ENCODE results near the gene TTC36. TPM values are rescaled to one million over a fixed set of nuclear protein-coding genes. Genes with fewer than 3 reads are reported as not detected.

The TTC36 gene
- total and polyA plus RNA-seq, 7 donors: 0.09 to 1.2 (median 0.54) TPM; not detected in 2

GRCh38 chr11:118537409-118537980 lies 10.2 kb downstream of the TTC36 start:
- intact Hi-C loops (cut with DNase I): no loop called here
- 44 to 70% (median 67%) methylated on average over 6 of the region's 6 CpGs for WGBS, 3 donors
- DNase-seq (no peak), ATAC-seq (no peak)
- Histone ChIP-seq H3K27ac (no peak overlapping the region), H3K27me3 (ENCODE audit: insufficient read depth in 3 of 3, low read length in 2 of 3) (no peaks in the 10 kb centered on the region), H3K36me3 (ENCODE audit: insufficient read depth in 1 of 2, low read depth in 1 of 2) (peaks cover 0 to 17% of the 10 kb centered on the region in 2 donors), H3K4me3 (no peak overlapping the region), H3K4me1 (no peaks in the 10 kb centered on the region), H3K9me3 (no peaks in the 10 kb centered on the region)
- no peak for TF ChIP-seq CTCF (IDR thresholded peaks at IDR 0.05)

- WGBS, 3 donors: 91 to 94% (median 92%) methylated on average over 8 of the region's 8 CpGs
- no peaks in the 10 kb centered on the region for H3K27me3 ChIP-seq (ENCODE audit: insufficient read depth in 3 of 3, low read length in 2 of 3)
- no peaks in the 10 kb centered on the region for H3K4me1 ChIP-seq
- H3K27ac ChIP-seq: no peak overlapping the region
- DNase-seq (no peak), ATAC-seq (no peak)
- intact Hi-C loops (cut with DNase I): no loop called here
- H3K9me3 ChIP-seq: no peaks in the 10 kb centered on the region
- no peak overlapping the region for H3K4me3 ChIP-seq
- H3K36me3 ChIP-seq (ENCODE audit: insufficient read depth in 1 of 2, low read depth in 1 of 2): peaks cover 0 to 66% of the 10 kb centered on the region in 2 donors
- TF ChIP-seq CTCF (IDR thresholded peaks at IDR 0.05): no peak
Observed at GRCh38 chr11:118544010-118544646, 16.9 kb downstream of the TTC36 start.

- Histone ChIP-seq H3K27me3 (ENCODE audit: insufficient read depth in 3 of 3, low read length in 2 of 3) (no peaks in the 10 kb centered on the region), H3K36me3 (ENCODE audit: insufficient read depth in 1 of 2, low read depth in 1 of 2) (peaks cover 0 to 71% of the 10 kb centered on the region in 2 donors), H3K27ac (no peak overlapping the region), H3K4me3 (no peak overlapping the region), H3K9me3 (no peaks in the 10 kb centered on the region), H3K4me1 (no peaks in the 10 kb centered on the region)
- TF ChIP-seq CTCF (IDR thresholded peaks at IDR 0.05): no peak
- 69 to 82% (median 72%) methylated on average over 3 of the region's 3 CpGs for WGBS, 3 donors
- ATAC-seq (no peak), DNase-seq (no peak)
- intact Hi-C loops (cut with DNase I): no loop called here
Observed at GRCh38 chr11:118544647-118545010, 17.4 kb downstream of the TTC36 start.

- peaks cover 0 to 80% of the 10 kb centered on the region in 2 donors for H3K36me3 ChIP-seq (ENCODE audit: insufficient read depth in 1 of 2, low read depth in 1 of 2)
- H3K9me3 ChIP-seq: no peaks in the 10 kb centered on the region
- H3K27me3 ChIP-seq (ENCODE audit: insufficient read depth in 3 of 3, low read length in 2 of 3): no peaks in the 10 kb centered on the region
- no peak for ATAC-seq
- no peak for DNase-seq
- WGBS, 3 donors: 75 to 91% (median 79%) methylated on average over 5 of the region's 5 CpGs
- H3K27ac ChIP-seq: no peak overlapping the region
- no peak for TF ChIP-seq CTCF (IDR thresholded peaks at IDR 0.05)
- no peaks in the 10 kb centered on the region for H3K4me1 ChIP-seq
- intact Hi-C loops (cut with DNase I): no loop called here
- no peak overlapping the region for H3K4me3 ChIP-seq
Observed at GRCh38 chr11:118545533-118545932, 18.3 kb downstream of the TTC36 start.

GRCh38 chr11:118547132-118547531 lies 19.9 kb downstream of the TTC36 start:
- ATAC-seq (no peak), DNase-seq (no peak)
- H3K4me1 ChIP-seq: no peaks in the 10 kb centered on the region
- intact Hi-C loops (cut with DNase I): no loop called here
- H3K27ac ChIP-seq: no peak overlapping the region
- H3K36me3 ChIP-seq (ENCODE audit: insufficient read depth in 1 of 2, low read depth in 1 of 2): peaks cover 7 to 87% of the 10 kb centered on the region in 2 donors
- 91 to 98% (median 97%) methylated on average over 2 of the region's 2 CpGs for WGBS, 3 donors
- H3K4me3 ChIP-seq: no peak overlapping the region
- no peaks in the 10 kb centered on the region for H3K9me3 ChIP-seq
- no peak for TF ChIP-seq CTCF (IDR thresholded peaks at IDR 0.05)
- H3K27me3 ChIP-seq (ENCODE audit: insufficient read depth in 3 of 3, low read length in 2 of 3): no peaks in the 10 kb centered on the region
